A673 (cell line): ENCODE data around the gene MAN2B2.

Source experiments
- EZH2 ChIP-seq: fragments of 200-600 bp; sonication (generic); IDR thresholded peaks from 2 replicates; pipeline ENCODE4 v1.6.1; 2017; ENCODE audit warnings: borderline replicate concordance, low read depth, mild to moderate bottlenecking, mixed read lengths, antibody characterized with exemption, low read length; ENCODE audit not compliant: poor library complexity, severe bottlenecking
- TF ChIP-seq, protein P1 (sequence below): fragments of 300-800, 200-600 bp; sonication (generic); conservative IDR thresholded peaks from 2 replicates; pipeline ENCODE4 v1.5.1; 2017; ENCODE audit warnings: low read depth, mild to moderate bottlenecking, antibody characterized with exemption, low read length, moderate library complexity, mixed read lengths

DNA sequence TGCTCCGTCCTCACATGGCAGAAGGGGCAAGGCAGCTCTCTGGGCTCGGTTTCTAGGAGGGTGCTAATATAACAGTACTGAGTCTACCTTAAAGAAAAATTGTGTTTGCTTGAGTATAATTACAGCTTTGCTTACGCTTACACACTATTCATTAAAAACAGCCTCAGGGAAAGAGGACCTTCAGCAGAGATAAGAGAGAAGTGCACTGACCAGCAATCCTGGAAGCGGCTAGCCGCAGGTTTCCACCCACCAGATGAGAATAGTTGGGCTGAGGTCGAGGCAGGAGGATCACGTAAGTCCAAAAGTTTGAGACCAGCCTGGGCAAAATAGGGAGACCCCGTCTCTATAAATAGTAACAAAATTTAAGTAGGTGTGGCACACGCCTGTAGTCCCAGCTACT lies 50.3 kb downstream of the MAN2B2 start:
- TF ChIP-seq, protein P1, sequence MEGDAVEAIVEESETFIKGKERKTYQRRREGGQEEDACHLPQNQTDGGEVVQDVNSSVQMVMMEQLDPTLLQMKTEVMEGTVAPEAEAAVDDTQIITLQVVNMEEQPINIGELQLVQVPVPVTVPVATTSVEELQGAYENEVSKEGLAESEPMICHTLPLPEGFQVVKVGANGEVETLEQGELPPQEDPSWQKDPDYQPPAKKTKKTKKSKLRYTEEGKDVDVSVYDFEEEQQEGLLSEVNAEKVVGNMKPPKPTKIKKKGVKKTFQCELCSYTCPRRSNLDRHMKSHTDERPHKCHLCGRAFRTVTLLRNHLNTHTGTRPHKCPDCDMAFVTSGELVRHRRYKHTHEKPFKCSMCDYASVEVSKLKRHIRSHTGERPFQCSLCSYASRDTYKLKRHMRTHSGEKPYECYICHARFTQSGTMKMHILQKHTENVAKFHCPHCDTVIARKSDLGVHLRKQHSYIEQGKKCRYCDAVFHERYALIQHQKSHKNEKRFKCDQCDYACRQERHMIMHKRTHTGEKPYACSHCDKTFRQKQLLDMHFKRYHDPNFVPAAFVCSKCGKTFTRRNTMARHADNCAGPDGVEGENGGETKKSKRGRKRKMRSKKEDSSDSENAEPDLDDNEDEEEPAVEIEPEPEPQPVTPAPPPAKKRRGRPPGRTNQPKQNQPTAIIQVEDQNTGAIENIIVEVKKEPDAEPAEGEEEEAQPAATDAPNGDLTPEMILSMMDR, result no peak
- TF ChIP-seq EZH2, result no peak
